GM13977 (cell line): ENCODE data around the gene BANF2.

ENCODE experiments used
- DNase-seq: peaks from one replicate; pipeline ENCODE4 v3.0.0; 2012; ENCODE audit warnings: low spot score
- in situ Hi-C: fragments of 300-500 bp; cut with MboI; formaldehyde crosslinking; loops from one replicate; pipeline ENCODE4 v1.12.0; 2022; ENCODE audit warnings: low sequenced_read_pairs, low pct_unique_long_range_greater_than_20kb, mixed read lengths, inconsistent platforms; ENCODE audit not compliant: unreplicated experiment
- TF ChIP-seq, protein P1 (sequence below): IDR thresholded peaks from 2 replicates; pipeline ENCODE4 v1.5.1; 2012; ENCODE audit warnings: mild to moderate bottlenecking, control low read depth; ENCODE audit not compliant: insufficient read depth; ENCODE audit errors: extremely low read depth, missing control alignments

The BANF2 gene

DNA sequence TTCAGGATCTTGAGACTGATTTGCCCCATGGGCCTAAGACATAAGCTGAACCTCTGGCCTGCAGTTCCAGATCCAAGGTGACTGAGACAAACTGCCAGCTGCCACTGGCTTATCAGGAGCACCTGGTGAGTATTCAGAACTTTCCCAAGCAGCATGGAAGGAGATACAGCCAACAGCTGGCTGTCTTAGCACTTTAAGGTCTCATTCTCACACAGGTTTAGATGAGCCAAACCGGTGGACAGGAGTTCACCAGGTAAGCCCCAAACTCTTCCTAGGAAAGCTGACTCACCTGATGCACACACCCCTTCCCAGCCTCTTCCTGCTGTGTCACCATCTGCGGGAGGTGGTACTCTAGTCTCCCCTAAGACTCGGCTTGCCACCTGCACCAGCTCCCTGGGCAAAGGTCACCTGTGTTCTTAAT, at the start of gene BANF2:
Gene BANF2, plus strand, starts transcription at position 36 of the 421 bp plus-strand sequence. CDS start 25,060 bp downstream, outside the sequence.
- no peak for DNase-seq
- in situ Hi-C loops: loop anchor here (25.0 kb wide), 1 partner anchor 187 kb away; no protein-coding TSS in a partner anchor
- TF ChIP-seq, protein P1, sequence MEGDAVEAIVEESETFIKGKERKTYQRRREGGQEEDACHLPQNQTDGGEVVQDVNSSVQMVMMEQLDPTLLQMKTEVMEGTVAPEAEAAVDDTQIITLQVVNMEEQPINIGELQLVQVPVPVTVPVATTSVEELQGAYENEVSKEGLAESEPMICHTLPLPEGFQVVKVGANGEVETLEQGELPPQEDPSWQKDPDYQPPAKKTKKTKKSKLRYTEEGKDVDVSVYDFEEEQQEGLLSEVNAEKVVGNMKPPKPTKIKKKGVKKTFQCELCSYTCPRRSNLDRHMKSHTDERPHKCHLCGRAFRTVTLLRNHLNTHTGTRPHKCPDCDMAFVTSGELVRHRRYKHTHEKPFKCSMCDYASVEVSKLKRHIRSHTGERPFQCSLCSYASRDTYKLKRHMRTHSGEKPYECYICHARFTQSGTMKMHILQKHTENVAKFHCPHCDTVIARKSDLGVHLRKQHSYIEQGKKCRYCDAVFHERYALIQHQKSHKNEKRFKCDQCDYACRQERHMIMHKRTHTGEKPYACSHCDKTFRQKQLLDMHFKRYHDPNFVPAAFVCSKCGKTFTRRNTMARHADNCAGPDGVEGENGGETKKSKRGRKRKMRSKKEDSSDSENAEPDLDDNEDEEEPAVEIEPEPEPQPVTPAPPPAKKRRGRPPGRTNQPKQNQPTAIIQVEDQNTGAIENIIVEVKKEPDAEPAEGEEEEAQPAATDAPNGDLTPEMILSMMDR: no peak

DNA sequence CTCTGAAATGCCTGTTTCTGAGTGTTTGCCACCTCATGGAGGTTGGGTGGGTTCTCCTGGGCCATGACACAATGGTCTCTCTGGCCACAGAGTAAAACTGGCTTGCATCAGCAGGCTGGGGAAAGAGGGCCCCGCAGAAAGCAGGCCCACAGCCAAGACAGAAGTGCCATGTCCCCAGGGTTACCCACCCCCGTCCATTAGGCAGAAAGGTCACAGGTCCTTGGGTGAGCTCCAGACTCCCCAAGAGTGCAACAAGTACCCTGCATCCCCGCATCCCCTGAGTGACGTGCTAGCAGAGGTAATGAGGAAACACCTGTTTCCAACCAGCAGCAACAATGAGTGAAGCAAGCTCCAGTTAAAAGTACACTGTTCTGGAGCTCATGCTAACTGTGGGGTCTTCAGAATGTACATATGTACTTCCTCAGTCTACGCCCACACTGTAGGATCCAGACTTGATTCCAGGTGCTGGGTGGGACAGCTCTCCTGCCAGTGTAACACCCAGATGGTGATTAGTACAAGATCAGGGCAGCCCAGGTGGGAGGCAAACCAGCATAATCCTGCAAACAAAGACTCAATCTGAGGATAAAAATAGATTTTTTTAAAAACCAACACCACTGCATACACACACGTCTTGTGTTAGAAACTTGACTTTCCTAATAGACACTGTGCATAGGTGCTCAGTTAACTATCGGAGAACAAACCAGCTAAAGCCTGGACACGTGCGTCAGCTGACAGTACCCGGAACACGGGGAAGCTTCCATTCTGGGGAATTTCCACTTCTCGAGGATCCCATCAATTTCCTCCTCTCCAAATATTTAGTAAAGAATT, 49.3 kb upstream of the BANF2 start:
- no peak for DNase-seq
- in situ Hi-C loops: no loop called here
- TF ChIP-seq, protein P1: no peak

DNA sequence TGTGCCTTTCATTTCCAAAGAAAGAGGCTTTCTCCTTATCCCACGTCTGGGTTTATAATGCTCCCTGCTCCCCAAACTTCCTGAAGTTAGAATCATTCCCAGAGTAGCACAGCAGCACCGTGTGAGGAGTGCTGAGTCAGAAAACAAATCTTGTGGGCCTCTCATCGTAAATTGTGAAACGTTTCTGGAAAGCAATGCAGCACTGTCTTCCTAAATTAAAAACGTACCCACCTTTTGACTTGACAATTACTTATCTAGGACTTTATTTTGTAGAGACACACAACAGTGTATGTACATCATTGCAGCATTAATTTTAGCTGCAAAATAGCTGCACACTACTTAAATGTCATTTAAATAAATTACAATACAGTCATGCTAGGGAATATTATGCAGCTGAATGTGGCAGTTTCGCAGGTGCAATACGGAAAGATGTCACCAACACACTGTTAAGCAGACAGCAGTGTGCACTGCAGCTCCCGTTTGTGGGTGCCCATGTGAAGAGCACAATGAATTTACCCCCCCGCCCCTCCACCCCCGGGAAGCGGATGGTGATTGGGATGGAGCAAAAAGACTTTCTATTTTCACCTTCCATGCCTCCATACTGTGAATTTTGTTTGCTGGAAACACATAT, 48.5 kb upstream of the BANF2 start:
- DNase-seq: no peak
- in situ Hi-C loops: no loop called here
- TF ChIP-seq, protein P1: no peak

DNA sequence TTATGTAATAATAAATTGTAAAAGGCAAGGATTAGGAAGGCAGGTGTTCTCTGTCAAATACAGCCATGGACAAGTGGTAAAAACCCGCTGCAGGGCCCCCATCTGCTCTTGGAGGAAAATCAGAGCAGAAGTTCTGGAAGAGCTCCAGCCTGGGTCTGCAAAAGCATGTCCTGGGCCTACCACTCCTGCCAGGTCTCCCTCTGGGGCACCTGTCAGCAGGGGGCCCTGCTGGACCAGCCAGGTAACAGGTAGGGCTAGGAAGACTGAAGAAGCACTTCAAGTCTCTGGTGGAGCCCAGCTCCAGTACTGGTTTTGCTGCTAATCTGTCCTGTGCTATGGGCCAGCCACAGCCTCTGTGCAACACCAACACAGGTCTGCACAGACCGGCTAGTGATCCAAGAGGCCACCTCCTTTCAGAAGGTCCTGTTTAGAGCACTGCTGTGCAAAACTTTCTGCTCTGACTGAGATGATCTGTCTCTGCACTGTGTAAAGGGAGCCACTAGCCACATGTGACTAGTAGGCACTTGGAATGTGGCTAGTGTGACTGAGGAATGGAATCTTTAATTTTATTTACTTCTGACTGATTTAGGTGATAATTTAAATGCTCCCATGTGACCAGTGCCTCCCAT, 47.9 kb upstream of the BANF2 start:
- in situ Hi-C loops: no loop called here
- DNase-seq: no peak
- TF ChIP-seq, protein P1: peak; percentile 30

DNA sequence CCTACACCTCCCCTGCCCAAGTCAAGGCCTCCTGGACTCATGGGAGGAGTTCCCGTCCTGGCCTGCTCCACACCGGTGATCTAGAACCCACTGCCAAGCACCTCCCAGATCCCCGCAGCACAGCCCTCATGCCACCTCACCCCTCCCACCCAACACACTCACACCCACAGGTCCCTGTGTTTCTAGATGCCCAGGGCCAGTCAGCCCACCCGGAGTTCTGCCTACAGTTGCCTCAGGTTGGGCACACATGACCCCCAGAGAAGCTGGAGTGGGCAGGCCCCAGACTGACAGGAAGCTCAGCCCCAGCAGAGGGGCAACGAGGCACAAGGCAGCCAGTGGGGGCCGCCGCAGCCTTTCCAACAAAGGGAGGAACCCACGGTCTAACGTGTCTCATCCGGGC, 47.4 kb upstream of the BANF2 start:
- in situ Hi-C loops: no loop called here
- TF ChIP-seq, protein P1: no peak
- no peak for DNase-seq

DNA sequence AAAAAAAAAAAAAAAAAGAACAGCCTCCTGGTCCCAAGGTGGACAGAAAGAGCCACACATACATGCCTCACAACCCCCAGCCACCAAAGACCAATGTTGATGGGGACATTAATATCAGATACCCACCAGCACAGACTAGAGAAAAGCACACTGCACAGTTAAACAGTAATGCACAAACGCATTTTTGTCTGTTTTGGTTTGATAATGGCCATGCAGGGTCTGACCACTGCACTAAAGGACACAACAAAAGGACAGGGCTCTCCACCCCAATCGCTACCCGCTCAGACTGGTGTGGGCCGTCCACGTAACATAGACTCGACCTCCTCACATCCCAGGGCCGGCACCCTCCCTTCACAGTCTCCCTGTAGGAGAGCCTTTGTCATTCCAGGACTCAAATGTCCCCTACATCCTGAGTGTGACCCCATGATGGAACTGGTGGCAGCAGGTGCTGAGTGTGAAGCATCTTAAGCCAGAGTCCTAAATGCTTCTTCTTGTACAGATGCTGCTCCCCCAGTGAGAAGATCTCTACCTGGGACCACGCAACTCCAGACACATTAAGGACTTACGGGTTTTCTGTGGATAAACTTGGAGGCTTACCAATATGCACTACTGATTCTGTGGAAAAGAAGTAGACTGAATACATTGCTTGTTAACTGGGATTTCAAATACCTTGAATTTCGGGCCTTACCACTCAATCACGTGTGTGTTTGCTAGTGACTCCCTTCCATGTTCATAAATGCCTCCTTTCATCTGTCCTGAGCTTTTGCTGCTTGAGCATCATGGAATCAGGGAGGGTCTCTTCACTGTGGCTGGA, 45.7 kb upstream of the BANF2 start:
- in situ Hi-C loops: no loop called here
- TF ChIP-seq, protein P1: no peak
- DNase-seq: no peak
